GDM1 (cell line): ENCODE data around the gene DSCAML1.

Source experiments
- DNase-seq: peaks from one replicate; lab custom pipeline; 2025; lab: John Stamatoyannopoulos, UW

The DSCAML1 gene

GRCh38 chr11:117583063-117583801, 213.8 kb downstream of the DSCAML1 start:
- DNase-seq, result no peak

GRCh38 chr11:117582433-117582832, 214.6 kb downstream of the DSCAML1 start:
- DNase-seq, result no peak

GRCh38 chr11:117580866-117581265, 216.2 kb downstream of the DSCAML1 start:
- no peak for DNase-seq

- no peak for DNase-seq
Measured at GRCh38 chr11:117579161-117579560, 217.9 kb downstream of the DSCAML1 start.

- no peak for DNase-seq
Measured at GRCh38 chr11:117575856-117576255, 221.2 kb downstream of the DSCAML1 start.

GRCh38 chr11:117574551-117574950, 222.5 kb downstream of the DSCAML1 start:
- no peak for DNase-seq

- DNase-seq, result no peak
Measured at GRCh38 chr11:117573326-117573725, 223.7 kb downstream of the DSCAML1 start.

GRCh38 chr11:117572671-117573070, 224.3 kb downstream of the DSCAML1 start:
- no peak for DNase-seq

- peak; percentile 12 for DNase-seq
Measured at GRCh38 chr11:117572129-117572528, 224.9 kb downstream of the DSCAML1 start.

GRCh38 chr11:117570701-117571100, 226.3 kb downstream of the DSCAML1 start:
- DNase-seq, result no peak

GRCh38 chr11:117569911-117570310, 227.1 kb downstream of the DSCAML1 start:
- DNase-seq, result no peak

- no peak for DNase-seq
Measured at GRCh38 chr11:117565709-117566108, 231.3 kb downstream of the DSCAML1 start.

GRCh38 chr11:117564321-117564720, 232.7 kb downstream of the DSCAML1 start:
- DNase-seq, result no peak

- no peak for DNase-seq
Measured at GRCh38 chr11:117563556-117563955, 233.5 kb downstream of the DSCAML1 start.

GRCh38 chr11:117562136-117562535, 234.9 kb downstream of the DSCAML1 start:
- DNase-seq, result no peak

GRCh38 chr11:117560780-117561530, 236.1 kb downstream of the DSCAML1 start:
- DNase-seq, result no peak

GRCh38 chr11:117559698-117560097, 237.3 kb downstream of the DSCAML1 start:
- no peak for DNase-seq

GRCh38 chr11:117557361-117557760, 239.7 kb downstream of the DSCAML1 start:
- no peak for DNase-seq

- no peak for DNase-seq
Measured at GRCh38 chr11:117554601-117555333, 242.2 kb downstream of the DSCAML1 start.

GRCh38 chr11:117552626-117553025, 244.4 kb downstream of the DSCAML1 start:
- no peak for DNase-seq

GRCh38 chr11:117551761-117552343, 245.2 kb downstream of the DSCAML1 start:
- DNase-seq, result no peak

GRCh38 chr11:117550466-117550865, 246.6 kb downstream of the DSCAML1 start:
- no peak for DNase-seq
